Measurements from ENCODE around the gene AMFR. TPM values are rescaled to one million over a fixed set of nuclear protein-coding genes. Genes with fewer than 3 reads are reported as not detected.

AMFR gene
- total and polyA plus RNA-seq, 4 donors = 39.5 to 86.1 (median 61.2) TPM

DNA sequence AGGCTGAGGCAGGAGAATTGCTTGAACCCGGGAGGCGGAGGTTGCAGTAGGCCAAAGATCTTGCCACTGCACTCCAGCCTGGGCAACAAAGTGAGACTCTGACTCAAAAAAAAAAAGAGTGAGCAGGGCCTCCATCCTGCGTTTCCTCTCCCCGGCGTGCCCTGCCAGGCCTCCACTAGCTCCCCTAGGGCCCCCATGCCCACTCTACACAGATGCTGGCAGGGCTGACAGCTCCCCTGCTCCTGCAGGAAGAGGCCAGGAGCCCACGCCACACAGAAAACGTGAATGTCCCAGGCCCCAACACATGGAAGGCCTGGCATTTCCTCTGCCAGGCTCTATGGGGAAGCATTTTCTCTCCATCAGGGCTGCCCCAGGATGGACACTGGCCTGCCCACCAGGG lies 109.4 kb downstream of the AMFR start:
- H3K9ac ChIP-seq (ENCODE audit: insufficient read depth in 1 of 2, low read length in 2 of 2) = no peak overlapping the region
- WGBS, 2 donors = 83 to 90% methylated on average over 7 of the region's 7 CpGs
- peaks cover 0 to 25% (median 4%) of the 10 kb centered on the region in 5 donors for H3K4me1 ChIP-seq (ENCODE audit: control insufficient read depth in 5 of 5, insufficient read depth in 5 of 5, low read length in 5 of 5)
- no peak overlapping the region for H3K4me3 ChIP-seq
- H3K27me3 ChIP-seq (ENCODE audit: control insufficient read depth in 3 of 3, insufficient read depth in 3 of 3, low read length in 2 of 3) = peaks cover 0 to 6% (median 0%) of the 10 kb centered on the region in 3 donors
- ATAC-seq (ENCODE audit: insufficient read depth, low FRiP score) = no peak
- no peak overlapping the region for H3K27ac ChIP-seq (ENCODE audit: low read depth in 1 of 2, low read length in 1 of 2)
- no peaks in the 10 kb centered on the region for H3K36me3 ChIP-seq (ENCODE audit: control insufficient read depth in 4 of 4, insufficient read depth in 4 of 4, low read length in 4 of 4)
- TF ChIP-seq, protein P1, sequence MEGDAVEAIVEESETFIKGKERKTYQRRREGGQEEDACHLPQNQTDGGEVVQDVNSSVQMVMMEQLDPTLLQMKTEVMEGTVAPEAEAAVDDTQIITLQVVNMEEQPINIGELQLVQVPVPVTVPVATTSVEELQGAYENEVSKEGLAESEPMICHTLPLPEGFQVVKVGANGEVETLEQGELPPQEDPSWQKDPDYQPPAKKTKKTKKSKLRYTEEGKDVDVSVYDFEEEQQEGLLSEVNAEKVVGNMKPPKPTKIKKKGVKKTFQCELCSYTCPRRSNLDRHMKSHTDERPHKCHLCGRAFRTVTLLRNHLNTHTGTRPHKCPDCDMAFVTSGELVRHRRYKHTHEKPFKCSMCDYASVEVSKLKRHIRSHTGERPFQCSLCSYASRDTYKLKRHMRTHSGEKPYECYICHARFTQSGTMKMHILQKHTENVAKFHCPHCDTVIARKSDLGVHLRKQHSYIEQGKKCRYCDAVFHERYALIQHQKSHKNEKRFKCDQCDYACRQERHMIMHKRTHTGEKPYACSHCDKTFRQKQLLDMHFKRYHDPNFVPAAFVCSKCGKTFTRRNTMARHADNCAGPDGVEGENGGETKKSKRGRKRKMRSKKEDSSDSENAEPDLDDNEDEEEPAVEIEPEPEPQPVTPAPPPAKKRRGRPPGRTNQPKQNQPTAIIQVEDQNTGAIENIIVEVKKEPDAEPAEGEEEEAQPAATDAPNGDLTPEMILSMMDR (IDR thresholded peaks at IDR 0.05; ENCODE audit: control extremely low read depth, extremely low read depth) = no peak
- H3K9me3 ChIP-seq (ENCODE audit: control insufficient read depth in 4 of 4, insufficient read depth in 3 of 4, low read length in 3 of 4) = no peaks in the 10 kb centered on the region
- DNase-seq = no peak

DNA sequence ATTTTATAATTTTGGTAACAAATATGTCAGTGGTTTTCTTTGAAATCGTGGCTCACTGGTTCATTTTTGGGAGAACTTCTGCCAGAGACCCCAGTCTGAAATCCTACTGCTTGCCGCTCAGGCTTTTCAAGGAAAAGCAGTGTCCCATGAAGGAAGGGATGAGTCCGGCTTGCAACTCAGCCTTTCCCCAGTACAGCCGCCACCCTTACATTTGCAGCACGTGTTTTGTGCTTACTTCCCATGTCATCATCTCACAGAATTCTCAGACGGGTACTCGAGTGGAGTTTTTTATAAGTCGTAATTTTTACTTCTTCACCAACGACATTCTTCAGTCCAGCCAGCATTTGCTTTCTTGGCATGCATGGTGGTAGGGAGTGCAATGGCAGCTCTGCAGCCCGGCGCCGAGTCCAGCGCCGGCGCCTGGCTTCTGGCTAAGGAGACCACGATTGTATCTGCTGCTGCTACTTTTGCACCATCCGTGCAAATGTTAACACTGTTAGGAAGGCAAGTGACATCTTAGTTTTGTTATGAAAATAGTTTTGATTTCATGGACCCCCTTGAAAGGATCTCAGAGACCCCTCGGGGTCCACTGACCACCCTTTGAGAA lies 111.0 kb downstream of the AMFR start:
- ATAC-seq (ENCODE audit: insufficient read depth, low FRiP score) (no peak), DNase-seq (no peak)
- no peak overlapping the region for H3K4me3 ChIP-seq
- no peak overlapping the region for H3K27ac ChIP-seq (ENCODE audit: low read depth in 1 of 2, low read length in 1 of 2)
- no peaks in the 10 kb centered on the region for H3K36me3 ChIP-seq (ENCODE audit: control insufficient read depth in 4 of 4, insufficient read depth in 4 of 4, low read length in 4 of 4)
- TF ChIP-seq, protein P1 (IDR thresholded peaks at IDR 0.05; ENCODE audit: control extremely low read depth, extremely low read depth) = no peak
- 83 to 92% methylated on average over 18 of the region's 18 CpGs for WGBS, 2 donors
- no peaks in the 10 kb centered on the region for H3K9me3 ChIP-seq (ENCODE audit: control insufficient read depth in 4 of 4, insufficient read depth in 3 of 4, low read length in 3 of 4)
- H3K9ac ChIP-seq (ENCODE audit: insufficient read depth in 1 of 2, low read length in 2 of 2) = no peak overlapping the region
- peaks cover 0 to 6% (median 0%) of the 10 kb centered on the region in 3 donors for H3K27me3 ChIP-seq (ENCODE audit: control insufficient read depth in 3 of 3, insufficient read depth in 3 of 3, low read length in 2 of 3)
- H3K4me1 ChIP-seq (ENCODE audit: control insufficient read depth in 5 of 5, insufficient read depth in 5 of 5, low read length in 5 of 5) = peaks cover 0 to 19% (median 4%) of the 10 kb centered on the region in 5 donors

DNA sequence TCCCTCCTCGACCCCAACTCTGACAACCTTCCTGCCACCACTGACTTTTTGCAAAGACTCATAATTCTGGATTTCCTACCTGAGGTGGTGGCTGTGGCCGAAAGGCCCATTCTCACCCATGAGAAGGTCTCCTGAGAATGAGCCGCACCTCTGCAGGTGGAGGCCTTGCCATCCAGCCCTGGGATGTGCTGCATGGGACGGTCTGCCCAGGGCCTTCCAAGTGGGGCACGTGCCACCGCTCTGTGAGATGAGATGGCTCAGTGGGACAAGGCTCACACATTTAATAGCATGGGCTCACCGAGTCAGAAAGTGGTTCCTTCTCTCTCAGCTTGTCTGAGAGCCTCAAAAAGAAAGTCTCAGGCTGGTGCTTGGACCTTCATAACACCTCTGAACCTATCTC lies 112.8 kb downstream of the AMFR start:
- Histone ChIP-seq H3K27me3 (ENCODE audit: control insufficient read depth in 3 of 3, insufficient read depth in 3 of 3, low read length in 2 of 3) (peaks cover 0 to 4% (median 0%) of the 10 kb centered on the region in 3 donors), H3K9ac (ENCODE audit: insufficient read depth in 1 of 2, low read length in 2 of 2) (no peak overlapping the region), H3K9me3 (ENCODE audit: control insufficient read depth in 4 of 4, insufficient read depth in 3 of 4, low read length in 3 of 4) (no peaks in the 10 kb centered on the region), H3K36me3 (ENCODE audit: control insufficient read depth in 4 of 4, insufficient read depth in 4 of 4, low read length in 4 of 4) (no peaks in the 10 kb centered on the region), H3K4me1 (ENCODE audit: control insufficient read depth in 5 of 5, insufficient read depth in 5 of 5, low read length in 5 of 5) (peaks cover 0 to 2% (median 0%) of the 10 kb centered on the region in 5 donors), H3K4me3 (no peak overlapping the region), H3K27ac (ENCODE audit: low read depth in 1 of 2, low read length in 1 of 2) (no peak overlapping the region)
- no peak for DNase-seq
- TF ChIP-seq, protein P1 (IDR thresholded peaks at IDR 0.05; ENCODE audit: control extremely low read depth, extremely low read depth) = no peak
- 94 to 96% methylated on average over 7 of the region's 7 CpGs for WGBS, 2 donors
- no peak for ATAC-seq (ENCODE audit: insufficient read depth, low FRiP score)

DNA sequence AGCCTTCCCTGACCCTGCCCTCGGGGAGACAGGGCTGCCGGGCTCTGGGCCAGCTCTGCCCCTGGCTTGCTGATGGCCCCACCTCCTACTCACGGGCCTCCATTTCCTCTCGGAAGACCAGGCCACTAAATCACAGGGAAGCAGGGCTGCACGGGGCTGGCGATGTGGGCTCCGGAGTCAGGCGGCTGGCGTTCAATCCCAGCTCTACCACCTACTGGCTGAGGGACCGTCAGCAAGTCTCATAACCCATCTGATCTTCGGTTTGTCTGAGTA lies 113.4 kb downstream of the AMFR start:
- ATAC-seq (ENCODE audit: insufficient read depth, low FRiP score) (no peak), DNase-seq (no peak)
- H3K4me3 ChIP-seq = no peak overlapping the region
- no peaks in the 10 kb centered on the region for H3K27me3 ChIP-seq (ENCODE audit: control insufficient read depth in 3 of 3, insufficient read depth in 3 of 3, low read length in 2 of 3)
- no peaks in the 10 kb centered on the region for H3K36me3 ChIP-seq (ENCODE audit: control insufficient read depth in 4 of 4, insufficient read depth in 4 of 4, low read length in 4 of 4)
- H3K9ac ChIP-seq (ENCODE audit: insufficient read depth in 1 of 2, low read length in 2 of 2) = no peak overlapping the region
- no peaks in the 10 kb centered on the region for H3K4me1 ChIP-seq (ENCODE audit: control insufficient read depth in 5 of 5, insufficient read depth in 5 of 5, low read length in 5 of 5)
- no peak overlapping the region for H3K27ac ChIP-seq (ENCODE audit: low read depth in 1 of 2, low read length in 1 of 2)
- no peaks in the 10 kb centered on the region for H3K9me3 ChIP-seq (ENCODE audit: control insufficient read depth in 4 of 4, insufficient read depth in 3 of 4, low read length in 3 of 4)
- 46 to 53% methylated on average over 11 of the region's 11 CpGs for WGBS, 2 donors
- TF ChIP-seq, protein P1 (IDR thresholded peaks at IDR 0.05; ENCODE audit: control extremely low read depth, extremely low read depth) = no peak

Data from lung (tissue), 12 donors.